DLD1 (cell line): ENCODE measurements around the gene MFSD12.
"Not testable (repeated sequence)": the region's sequence is repeated elsewhere in the genome, so short reads cannot be mapped to it uniquely, and the experiment has no call there.

Experiments used
- in situ Hi-C: cut with HindIII; loops from 2 replicates; pipeline ENCODE4 v1.10.0; 2017; ENCODE audit warnings: low sequenced_read_pairs

The MFSD12 gene

GRCh38 chr19:3585301-3586126, 28.1 kb upstream of the MFSD12 start, which contains the start of gene GIPC3:
Gene GIPC3, plus strand, starts transcription at chr19:3585478. Its CDS starts 120 bp downstream, at chr19:3585598.
- in situ Hi-C loops: no loop called here

- in situ Hi-C loops: not testable (repeated sequence)
Observed at GRCh38 chr19:3584036-3584802, 26.8 kb upstream of the MFSD12 start.

GRCh38 chr19:3581792-3582191, 24.4 kb upstream of the MFSD12 start:
- in situ Hi-C loops: not testable (repeated sequence)

- in situ Hi-C loops: no loop called here
Observed at GRCh38 chr19:3580156-3580934, 23.0 kb upstream of the MFSD12 start.

GRCh38 chr19:3578390-3578789, 21.0 kb upstream of the MFSD12 start:
- in situ Hi-C loops: no loop called here

- in situ Hi-C loops: no loop called here
Observed at GRCh38 chr19:3577723-3578344, 20.4 kb upstream of the MFSD12 start.

GRCh38 chr19:3576696-3577443, 19.5 kb upstream of the MFSD12 start:
- in situ Hi-C loops: no loop called here

- in situ Hi-C loops: no loop called here
Observed at GRCh38 chr19:3575949-3576673, 18.7 kb upstream of the MFSD12 start.

GRCh38 chr19:3575260-3575741, 17.9 kb upstream of the MFSD12 start:
- in situ Hi-C loops: no loop called here

GRCh38 chr19:3573858-3574637, 16.7 kb upstream of the MFSD12 start:
- in situ Hi-C loops: no loop called here

- in situ Hi-C loops: no loop called here
Observed at GRCh38 chr19:3573162-3573857, 15.9 kb upstream of the MFSD12 start.

GRCh38 chr19:3572855-3573161, 15.4 kb upstream of the MFSD12 start, which contains the start of gene HMG20B:
Gene HMG20B, plus strand, starts transcription at chr19:3572944. Its CDS starts 366 bp downstream, at chr19:3573310.
- in situ Hi-C loops: no loop called here

- in situ Hi-C loops: no loop called here
Observed at GRCh38 chr19:3572132-3572854, 14.9 kb upstream of the MFSD12 start.

GRCh38 chr19:3570606-3571011, 13.2 kb upstream of the MFSD12 start:
- in situ Hi-C loops: no loop called here

- in situ Hi-C loops: not testable (repeated sequence)
Observed at GRCh38 chr19:3570042-3570441, 12.7 kb upstream of the MFSD12 start.

- in situ Hi-C loops: no loop called here
Observed at GRCh38 chr19:3565139-3565538, 7.8 kb upstream of the MFSD12 start.
